Stimulated activated CD4-positive, alpha-beta T cell treated with anti-CD3 and anti-CD28 coated beads, Interleukin-1b, Interleukin-23, amount 100 ng/mL, for 1 hour (primary cell): ENCODE measurements around the gene PTH1R.

Source experiments
- DNase-seq, 2 donors: peaks; one replicate each; pipeline ENCODE4 v3.0.0-alpha.2; 2020; ENCODE audit warnings: low read depth in 2 of 2

Gene PTH1R

GRCh38 chr3:46864061-46864881, 13.2 kb upstream of the PTH1R start:
- DNase-seq, result no peak

GRCh38 chr3:46865031-46865507, 12.5 kb upstream of the PTH1R start:
- no peak for DNase-seq

GRCh38 chr3:46865546-46865945, 12.0 kb upstream of the PTH1R start:
- DNase-seq, result no peak

DNA sequence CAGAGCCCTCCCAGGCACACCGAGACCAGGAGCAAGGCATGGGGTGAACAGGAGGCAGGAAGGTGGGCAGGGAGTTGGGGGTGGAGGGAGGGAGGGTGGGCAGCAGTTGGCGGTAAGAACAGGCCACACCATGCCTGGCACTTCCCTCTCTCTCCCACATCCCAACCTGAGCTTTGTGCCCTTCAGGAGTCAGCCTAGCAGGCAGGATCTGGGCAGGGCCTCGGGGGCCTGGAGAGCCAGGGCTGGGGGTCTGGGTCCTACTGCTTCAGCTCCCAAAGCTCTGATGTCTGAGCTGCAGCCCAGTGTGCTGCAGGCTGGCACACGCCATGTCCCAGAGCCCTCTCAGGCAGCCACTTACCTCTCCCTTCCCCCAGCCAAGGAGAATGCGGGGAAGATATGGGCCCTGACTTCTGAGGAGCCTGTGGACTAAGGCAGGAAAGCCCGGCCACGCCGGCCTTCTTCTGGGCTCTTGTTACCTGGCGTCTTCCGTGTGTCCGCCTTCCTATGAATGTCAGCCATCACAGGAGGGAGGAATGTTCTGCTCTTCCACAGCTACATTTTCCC, 11.4 kb upstream of the PTH1R start:
- DNase-seq, result no peak

DNA sequence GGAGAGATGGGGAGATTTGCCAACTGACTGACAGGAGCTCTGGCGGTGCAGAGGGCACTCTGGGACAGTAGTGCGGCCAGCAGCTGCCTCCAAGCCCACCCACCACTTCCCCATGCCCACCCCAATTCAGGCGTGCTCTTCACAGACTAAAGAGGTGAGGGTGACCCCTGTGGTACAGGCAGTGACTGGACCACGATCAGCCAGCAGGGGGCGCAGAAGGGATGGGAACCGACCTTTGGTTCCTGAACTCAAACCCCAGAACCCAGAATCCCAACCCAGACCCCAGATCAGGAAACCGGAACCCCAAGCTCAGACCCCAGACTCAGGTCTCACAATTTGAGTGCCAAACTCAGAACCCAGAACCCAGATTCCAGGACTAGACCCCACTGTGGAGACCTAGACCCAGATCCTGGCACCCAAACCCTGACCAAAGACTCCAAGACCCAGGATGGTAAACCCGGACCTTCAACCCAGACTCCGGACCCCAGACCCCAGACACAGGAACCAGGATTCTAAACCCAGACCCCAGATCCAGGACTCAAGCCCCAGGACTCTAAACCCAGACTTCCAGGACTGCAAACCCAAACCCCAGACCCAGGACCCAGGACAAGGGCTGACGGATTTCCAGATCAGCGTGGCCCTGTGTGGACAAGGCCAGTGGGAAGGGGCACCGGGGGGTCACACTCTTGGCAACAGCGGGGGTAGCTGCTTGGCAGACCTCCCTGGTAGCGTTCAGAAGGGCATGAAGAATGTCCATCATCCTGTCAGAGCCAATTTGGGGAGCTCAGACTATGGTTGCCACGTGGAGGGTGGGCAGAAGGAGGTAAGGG, 10.6 kb upstream of the PTH1R start:
- DNase-seq, result peak; percentile 64 to 81

GRCh38 chr3:46867550-46867898, 10.0 kb upstream of the PTH1R start:
- DNase-seq, result no peak

DNA sequence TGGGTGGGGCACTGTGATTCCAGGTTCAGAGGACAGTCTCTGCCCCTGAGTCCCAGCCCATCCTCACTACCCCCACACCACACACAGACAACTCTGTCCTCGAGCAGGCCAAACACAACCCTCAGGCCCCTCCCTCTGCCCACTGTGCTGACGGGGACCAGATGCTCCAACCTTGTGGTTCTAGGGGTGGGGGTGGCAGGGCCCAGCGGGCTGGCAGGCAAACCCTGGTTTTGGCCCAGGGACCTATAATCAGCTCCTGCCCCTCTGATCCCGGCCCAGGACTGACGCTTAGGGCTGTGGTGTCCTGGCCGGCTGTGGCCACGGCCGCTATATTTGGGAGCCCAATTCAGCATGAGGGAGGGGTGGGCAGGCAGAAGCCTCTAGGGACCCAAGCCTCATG, 9.2 kb upstream of the PTH1R start:
- DNase-seq, result no peak

- DNase-seq, result no peak
Measured at GRCh38 chr3:46868948-46869347, 8.6 kb upstream of the PTH1R start.

DNA sequence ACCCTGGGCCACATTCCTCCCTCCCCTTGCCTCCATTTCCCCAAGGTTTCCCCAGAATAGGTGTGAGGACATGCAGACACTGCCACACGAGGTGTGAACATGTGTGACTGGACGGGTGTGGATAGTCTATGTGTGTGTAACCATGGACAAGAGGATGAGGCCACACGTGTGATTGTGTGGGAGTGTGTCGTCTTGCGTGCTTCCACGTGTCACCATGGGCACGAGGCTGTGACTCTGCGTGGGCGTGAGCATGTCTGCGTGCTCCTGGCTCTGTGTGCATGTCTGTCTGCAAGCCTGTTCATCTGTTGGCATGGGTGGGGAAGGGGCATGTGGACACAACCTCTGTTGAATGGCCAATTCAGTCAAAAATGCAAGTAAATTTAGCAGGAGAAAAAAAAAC, 8.1 kb upstream of the PTH1R start:
- no peak for DNase-seq

DNA sequence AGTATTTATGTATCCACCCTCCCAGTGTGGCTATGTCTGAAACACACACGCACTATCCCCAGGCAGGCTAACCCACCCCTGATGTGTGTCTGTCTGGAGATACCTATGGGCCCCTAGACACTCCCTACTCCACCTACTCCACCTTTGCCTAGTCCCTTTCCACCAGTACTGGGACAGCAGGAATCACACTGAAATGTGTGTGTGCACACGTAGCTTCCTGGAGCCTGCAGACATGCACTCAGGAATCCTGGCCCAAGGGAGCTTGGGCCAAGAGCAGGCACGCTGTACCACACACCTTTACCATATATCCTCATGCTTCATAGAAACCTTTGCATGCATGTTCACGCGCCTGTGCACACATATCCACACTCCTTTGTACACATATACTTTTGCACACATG, 6.9 kb upstream of the PTH1R start:
- no peak for DNase-seq

DNA sequence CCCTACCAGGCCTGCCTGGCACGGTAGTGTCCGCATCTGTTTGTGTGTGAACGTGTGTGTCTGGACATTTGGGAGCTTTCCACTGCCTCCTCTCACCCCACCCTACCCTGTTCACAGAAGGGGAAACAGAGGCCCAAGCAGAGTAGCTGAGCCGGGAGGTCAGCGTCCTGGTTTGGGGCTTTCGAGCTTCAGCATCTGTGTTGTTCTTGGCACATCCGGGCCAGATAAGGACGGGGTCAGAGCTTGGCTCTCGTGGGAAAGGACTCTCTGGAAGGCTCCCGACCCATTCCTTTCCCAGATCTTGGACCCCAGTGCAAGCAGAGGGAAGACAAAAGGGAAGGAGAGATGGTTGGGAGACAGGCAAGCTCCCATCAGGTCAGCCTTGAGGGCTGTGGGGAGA, 6.3 kb upstream of the PTH1R start:
- DNase-seq, result no peak

DNA sequence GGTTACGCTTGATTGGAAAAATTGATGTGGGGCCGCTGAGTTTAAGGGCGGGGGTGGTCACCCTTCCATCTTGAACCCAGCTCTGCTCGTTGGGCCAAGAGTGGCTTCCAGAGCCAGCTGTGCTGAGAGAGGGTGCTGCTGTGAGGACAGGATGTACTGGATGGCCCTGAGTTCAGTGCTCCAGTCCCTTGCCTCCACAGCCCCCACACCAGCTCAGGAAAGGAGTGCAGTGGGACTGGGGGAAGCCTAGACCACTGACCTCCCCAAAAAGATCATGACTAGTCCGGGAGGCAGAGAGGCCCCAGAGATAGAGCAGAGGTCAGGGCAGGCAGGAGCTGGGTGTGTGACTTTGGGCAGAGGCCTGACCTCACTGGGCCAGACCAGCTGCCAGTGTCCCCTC, 4.0 kb upstream of the PTH1R start:
- no peak for DNase-seq

- DNase-seq, result no peak
Measured at GRCh38 chr3:46874430-46874829, 3.1 kb upstream of the PTH1R start.

DNA sequence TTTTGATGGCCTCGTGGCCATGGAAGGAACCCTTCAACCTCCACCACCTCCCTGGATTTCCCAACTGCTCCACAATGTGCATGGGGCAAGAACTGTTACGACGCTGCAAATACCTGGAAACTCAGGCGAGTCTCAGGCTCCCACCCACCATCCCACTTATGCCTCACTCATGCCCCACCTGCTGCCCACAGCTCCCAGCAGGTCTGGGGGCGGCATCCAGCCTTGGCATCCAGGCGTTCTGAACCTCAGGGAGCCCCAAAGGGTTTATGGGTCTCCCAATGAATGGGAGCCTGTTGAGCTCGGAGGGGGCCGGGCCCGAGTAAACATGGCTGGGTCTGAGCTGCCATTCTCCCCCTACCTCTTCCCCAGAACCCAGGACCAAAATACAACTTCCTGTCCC, 2.0 kb upstream of the PTH1R start:
- DNase-seq, result no peak

GRCh38 chr3:46876313-46877300, 914 bp upstream of the PTH1R start:
- no peak for DNase-seq

- DNase-seq, result no peak
Measured at GRCh38 chr3:46878781-46879436, 1.4 kb downstream of the PTH1R start.

DNA sequence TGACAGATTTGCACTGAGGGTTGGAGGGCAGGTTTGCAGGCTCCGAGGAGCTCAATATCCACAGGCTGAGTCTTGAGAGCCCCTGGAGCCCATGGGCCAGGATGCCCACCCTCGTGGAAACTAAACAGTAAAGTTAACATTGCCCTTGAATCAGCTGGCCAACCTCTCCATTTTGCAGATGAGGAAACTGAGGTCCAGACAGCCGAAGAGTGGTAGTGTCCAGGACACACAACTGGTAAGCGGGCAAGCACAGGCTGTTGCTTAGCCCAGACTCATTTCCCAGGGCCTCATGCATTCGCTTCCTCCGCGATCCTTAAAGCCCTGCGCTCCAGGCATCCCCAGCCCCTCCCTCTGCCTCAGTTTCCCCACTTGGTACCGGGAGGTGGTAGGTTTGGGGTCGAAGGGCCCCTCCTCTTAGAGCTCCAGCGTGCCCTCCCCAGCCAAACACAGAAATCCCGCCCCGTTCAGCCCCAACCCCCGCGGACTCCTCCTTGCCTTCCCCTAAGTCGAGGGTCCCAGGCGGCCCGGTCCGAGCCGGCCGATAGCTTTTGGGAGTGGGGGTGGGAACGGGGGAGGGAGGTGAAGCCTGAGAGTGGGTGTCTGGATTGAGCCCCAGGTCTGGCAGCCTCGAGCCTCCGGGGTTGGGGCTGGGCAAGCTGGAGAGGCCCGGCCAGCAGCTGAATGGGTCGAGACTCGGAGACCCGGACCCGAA, 3.5 kb downstream of the PTH1R start:
- no peak for DNase-seq

GRCh38 chr3:46881596-46882376, 4.3 kb downstream of the PTH1R start:
- DNase-seq, result no peak

GRCh38 chr3:46882377-46883053, 5.0 kb downstream of the PTH1R start:
- DNase-seq, result no peak
